SKM-1 (cell line): Measurements from ENCODE around the gene TBC1D3G.
"Not testable (repeated sequence)": the region's sequence is repeated elsewhere in the genome, so short reads cannot be mapped to it uniquely, and the experiment has no call there.

Experiments used
- DNase-seq: peaks from one replicate; lab custom pipeline; 2025; ENCODE audit not compliant: unreplicated experiment; lab: John Stamatoyannopoulos, UW

Gene TBC1D3G

DNA sequence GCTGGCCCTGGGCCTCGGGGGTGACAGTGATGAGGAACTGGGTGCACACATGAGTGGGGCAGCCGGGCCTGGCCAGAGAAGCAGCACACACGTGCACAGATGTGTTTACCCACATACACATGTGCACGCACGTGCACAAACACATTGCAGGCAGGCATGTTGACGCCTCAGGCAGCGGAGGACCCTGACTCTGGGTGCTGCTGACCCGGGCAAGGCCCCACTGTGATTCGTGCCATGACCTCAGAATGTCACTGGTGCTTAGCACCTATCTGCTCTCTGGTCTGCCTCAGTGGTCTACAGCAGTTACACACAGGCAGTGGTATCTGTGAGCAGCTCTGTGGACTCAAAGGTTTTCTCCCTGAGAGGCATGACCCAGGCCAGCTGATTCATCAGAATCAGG, at the start of gene TBC1D3G:
Gene TBC1D3G (plus strand): TSS at position 301 of the 400 bp plus-strand sequence. CDS start 1,528 bp downstream, outside the sequence.
- not testable (repeated sequence) for DNase-seq

GRCh38 chr17:36283256-36283655, 40.4 kb upstream of the TBC1D3G start:
- DNase-seq, result not testable (repeated sequence)

DNA sequence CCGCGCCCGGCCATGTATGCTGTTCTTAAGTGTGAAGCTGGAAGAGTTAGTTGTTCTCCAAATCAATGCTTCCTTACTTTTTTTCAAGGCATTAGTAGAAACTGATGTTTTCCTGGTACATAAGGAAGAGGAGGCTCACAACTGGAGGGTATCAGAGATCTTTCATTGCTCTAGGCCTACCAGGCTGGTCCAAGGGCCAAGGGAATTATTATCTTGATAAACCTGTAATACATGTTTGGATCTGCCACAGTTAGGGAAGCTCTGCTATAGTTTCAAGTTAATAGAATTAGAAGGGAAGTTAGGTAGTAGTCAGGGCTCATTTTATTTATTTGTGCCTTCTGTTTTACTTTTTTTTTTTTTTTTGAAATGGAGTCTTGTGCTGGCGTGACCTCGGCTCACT, 39.5 kb upstream of the TBC1D3G start:
- not testable (repeated sequence) for DNase-seq

DNA sequence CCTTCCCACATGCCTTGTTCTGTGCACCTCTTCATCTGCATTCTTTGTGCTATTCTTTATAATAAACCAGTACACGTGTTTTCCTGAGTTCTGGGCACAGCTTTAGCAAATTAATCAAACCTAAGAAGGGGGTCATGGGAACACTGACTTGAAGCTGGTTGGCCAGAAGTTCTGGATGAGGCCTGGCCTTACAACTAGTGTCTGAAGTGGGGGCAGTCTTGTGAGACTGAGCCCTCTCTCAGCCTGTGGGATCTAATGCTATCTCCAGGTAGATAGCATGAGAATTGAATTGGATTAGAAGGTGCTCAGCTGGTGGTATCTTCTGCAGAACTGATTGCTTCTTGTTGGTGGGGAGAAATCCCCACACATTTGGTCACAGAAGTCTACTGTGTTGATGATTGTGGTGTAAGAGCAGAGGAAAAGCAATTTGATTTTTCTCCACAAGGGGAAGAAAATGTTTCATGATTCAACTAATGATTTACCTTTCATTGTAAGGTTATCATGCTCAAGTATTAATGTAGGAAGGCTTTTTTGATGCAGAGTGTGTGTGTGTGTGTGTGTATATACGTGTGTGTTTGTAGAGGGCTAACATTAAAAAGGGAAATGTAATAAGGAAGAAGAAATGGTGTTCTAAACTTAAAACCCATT, 33.6 kb upstream of the TBC1D3G start:
- DNase-seq, result not testable (repeated sequence)

DNA sequence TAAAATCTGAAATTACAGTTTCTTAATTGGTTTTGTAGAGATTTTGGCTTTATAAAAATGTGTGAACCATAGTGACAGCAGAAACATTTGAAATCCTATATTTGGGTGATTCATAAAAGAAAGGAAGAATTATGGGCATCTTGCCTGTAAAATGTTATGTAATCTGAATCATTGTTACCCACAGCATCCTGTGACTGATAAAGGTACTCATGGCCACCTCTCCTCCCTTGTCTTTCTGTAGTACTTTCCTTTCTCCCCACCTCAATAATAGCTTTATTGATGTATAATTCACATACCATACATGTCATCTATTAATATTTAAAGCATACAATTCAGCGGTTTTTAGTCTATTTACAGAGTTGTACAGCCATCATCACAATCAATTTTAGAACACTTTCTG, 28.5 kb upstream of the TBC1D3G start:
- not testable (repeated sequence) for DNase-seq

- not testable (repeated sequence) for DNase-seq
Observed at GRCh38 chr17:36315736-36316135, 7.9 kb upstream of the TBC1D3G start.

- not testable (repeated sequence) for DNase-seq
Observed at GRCh38 chr17:36362496-36362895, 38.8 kb downstream of the TBC1D3G start.

DNA sequence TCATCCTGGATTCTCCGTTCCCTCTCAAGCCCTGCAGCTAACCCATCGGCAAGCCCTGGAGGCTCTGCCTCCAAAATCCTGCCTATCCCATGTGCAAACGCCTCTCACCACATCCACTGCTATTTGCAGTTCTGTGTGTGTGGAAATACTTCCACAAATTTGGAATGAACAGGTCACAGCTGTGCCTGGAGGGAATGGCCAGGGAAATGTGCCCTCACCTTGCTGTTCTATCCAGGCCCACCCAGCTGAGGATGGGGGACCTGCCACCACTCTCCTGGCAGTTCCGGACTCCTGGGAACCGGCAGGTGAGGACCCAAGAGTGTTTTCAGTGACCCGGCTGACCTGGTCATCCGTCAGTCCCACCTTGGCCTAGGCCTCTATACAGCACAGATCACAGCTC, 52.3 kb downstream of the TBC1D3G start:
- not testable (repeated sequence) for DNase-seq
